Fibroblast of lung (primary cell): ENCODE measurements around the gene STOM. TPM values are rescaled to one million over a fixed set of nuclear protein-coding genes. Genes with fewer than 3 reads are reported as not detected.

Source experiments
- DNase-seq, 2 donors: peaks; one replicate each; pipeline versions ENCODE4 v3.0.0 to v3.0.0-alpha.2; 2010; ENCODE audit warnings: low read depth in 2 of 2
- H2AFZ ChIP-seq: 2 replicates; pipeline ENCODE4 v1.5.1; 2012; ENCODE audit warnings: low read length, control low read depth, inconsistent platforms
- H3K27ac ChIP-seq: 2 replicates; pipeline ENCODE4 v1.5.1; 2011; ENCODE audit warnings: low read length, control low read depth; ENCODE audit not compliant: insufficient read depth
- H3K27me3 ChIP-seq: 2 replicates; pipeline ENCODE4 v1.5.1; 2011; ENCODE audit warnings: mild to moderate bottlenecking, low read length; ENCODE audit not compliant: control insufficient read depth, insufficient read depth
- H3K36me3 ChIP-seq: 2 replicates; pipeline ENCODE4 v1.5.1; 2011; ENCODE audit warnings: low read length; ENCODE audit not compliant: control insufficient read depth, insufficient read depth
- H3K4me1 ChIP-seq: 2 replicates; pipeline ENCODE4 v1.5.1; 2011; ENCODE audit warnings: low read length; ENCODE audit not compliant: control insufficient read depth, insufficient read depth; ENCODE audit errors: extremely low read depth
- H3K4me2 ChIP-seq: 2 replicates; pipeline ENCODE4 v1.5.1; 2011; ENCODE audit warnings: low read length, control low read depth; ENCODE audit not compliant: insufficient read depth; ENCODE audit errors: extremely low read depth
- H3K4me3 ChIP-seq, 4 experiments: fragments of 200-600 bp in 1 of 4; sonication (generic) in 1 of 4; replicated peaks in 1 of 4; 2 replicates each; pipeline ENCODE4 v1.5.1; 2011 to 2016; ENCODE audit warnings: low read length in 4 of 4, low read depth in 3 of 4, mild to moderate bottlenecking in 3 of 4, control low read depth in 2 of 4, inconsistent platforms in 1 of 4, mixed read lengths in 1 of 4; ENCODE audit not compliant: insufficient read depth in 1 of 4; ENCODE audit errors: control extremely low read depth in 1 of 4
- H3K79me2 ChIP-seq: 2 replicates; pipeline ENCODE4 v1.5.1; 2012; ENCODE audit warnings: mild to moderate bottlenecking, low read length, inconsistent platforms; ENCODE audit not compliant: control insufficient read depth, insufficient read depth
- H3K9ac ChIP-seq: 2 replicates; pipeline ENCODE4 v1.5.1; 2011; ENCODE audit warnings: mild to moderate bottlenecking, low read length, control low read depth; ENCODE audit not compliant: insufficient read depth
- H3K9me3 ChIP-seq: 2 replicates; pipeline ENCODE4 v1.5.1; 2012; ENCODE audit warnings: low read depth, low read length; ENCODE audit not compliant: control insufficient read depth, insufficient read depth
- H4K20me1 ChIP-seq: 2 replicates; pipeline ENCODE4 v1.5.1; 2011; ENCODE audit warnings: low read length; ENCODE audit not compliant: control insufficient read depth, insufficient read depth; ENCODE audit errors: extremely low read depth
- EZH2 ChIP-seq: IDR thresholded peaks from 2 replicates; pipeline ENCODE4 v1.5.1; 2012; ENCODE audit warnings: low read length, control low read depth, mild to moderate bottlenecking; ENCODE audit errors: missing control alignments
- polyA plus RNA-seq, 2 donors: library from polyadenylated mRNA; depleted of rRNA in 1 of 2; stranded (reverse) in 1 of 2; unstranded in 1 of 2; fragments of >200 nt; gene quantifications; 2 replicates each; pipeline ENCODE4 v1.2.1, GENCODE V29; 2011 to 2012; ENCODE audit warnings: missing spikeins in 1 of 2
- total RNA-seq: library from RNA; depleted of rRNA; stranded (reverse); fragments of >200 nt; gene quantifications from 2 replicates; pipeline ENCODE4 v1.2.1, GENCODE V29; 2014
- TF ChIP-seq, protein P1 (sequence below), 2 donors: IDR thresholded peaks in 1 of 2; conservative IDR thresholded peaks in 1 of 2; 1 replicate in 1 of 2; 2 replicates in 1 of 2; pipeline ENCODE4 v1.5.1; 2011 to 2012; ENCODE audit warnings: low read length in 2 of 2, control low read depth in 1 of 2, inconsistent platforms in 1 of 2, low read depth in 1 of 2, mild to moderate bottlenecking in 1 of 2

STOM gene
- total and polyA plus RNA-seq, 2 donors (not counting 1 experiment from before 2014, with no cell fraction given): 248 to 536 TPM

DNA sequence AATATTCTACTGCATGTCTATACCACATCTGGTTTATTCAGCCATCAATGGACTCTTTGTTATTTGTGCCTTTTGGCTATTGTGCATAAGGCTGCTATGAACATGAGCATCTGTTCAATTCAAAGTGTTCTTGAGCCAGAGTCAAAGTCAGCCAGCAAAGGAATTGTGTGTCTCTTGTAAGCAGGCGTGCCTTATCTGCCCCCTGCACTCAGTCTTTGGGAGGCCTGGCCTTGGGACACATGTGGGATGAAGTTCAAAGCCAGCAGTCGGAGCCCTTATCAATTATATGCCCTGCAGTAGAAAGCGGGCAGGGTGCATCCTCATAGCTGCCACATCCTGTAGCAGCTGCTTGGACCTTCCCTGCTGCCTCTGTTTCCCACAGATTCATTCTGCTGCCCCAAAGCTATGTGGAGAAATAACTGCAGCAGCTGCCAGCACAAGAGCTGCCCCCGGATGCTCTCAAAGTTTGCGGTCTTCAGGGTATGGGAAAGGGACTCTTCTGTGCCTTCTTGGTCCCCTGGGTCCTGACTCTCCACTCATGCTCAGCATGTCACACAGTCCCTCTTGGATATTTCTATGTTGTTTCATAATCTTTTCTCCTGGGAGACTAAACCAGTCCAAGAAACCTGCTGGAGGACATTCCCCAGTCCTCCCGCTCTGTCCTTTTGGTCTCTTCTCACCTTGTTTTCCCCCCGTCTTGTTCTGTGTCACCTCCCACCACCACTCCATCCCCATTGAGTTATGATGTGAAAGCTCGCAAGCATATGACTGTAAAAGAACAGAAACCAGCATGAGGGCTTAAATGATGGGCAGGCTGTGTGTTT is 35.9 kb downstream of the STOM start:
- Histone ChIP-seq H3K79me2 (no peaks in the 10 kb centered on the region), H3K9ac (no peak overlapping the region), H3K27ac (no peak overlapping the region), H3K4me3 (no peak overlapping the region), H4K20me1 (no peaks in the 10 kb centered on the region), H3K27me3 (no peaks in the 10 kb centered on the region), H2AFZ (no peak overlapping the region), H3K9me3 (no peaks in the 10 kb centered on the region), H3K4me1 (peaks cover 23% of the 10 kb centered on the region), H3K36me3 (peaks cover 22% of the 10 kb centered on the region), H3K4me2 (no peak overlapping the region)
- DNase-seq: no peak
- TF ChIP-seq EZH2: no peak
- TF ChIP-seq, protein P1, sequence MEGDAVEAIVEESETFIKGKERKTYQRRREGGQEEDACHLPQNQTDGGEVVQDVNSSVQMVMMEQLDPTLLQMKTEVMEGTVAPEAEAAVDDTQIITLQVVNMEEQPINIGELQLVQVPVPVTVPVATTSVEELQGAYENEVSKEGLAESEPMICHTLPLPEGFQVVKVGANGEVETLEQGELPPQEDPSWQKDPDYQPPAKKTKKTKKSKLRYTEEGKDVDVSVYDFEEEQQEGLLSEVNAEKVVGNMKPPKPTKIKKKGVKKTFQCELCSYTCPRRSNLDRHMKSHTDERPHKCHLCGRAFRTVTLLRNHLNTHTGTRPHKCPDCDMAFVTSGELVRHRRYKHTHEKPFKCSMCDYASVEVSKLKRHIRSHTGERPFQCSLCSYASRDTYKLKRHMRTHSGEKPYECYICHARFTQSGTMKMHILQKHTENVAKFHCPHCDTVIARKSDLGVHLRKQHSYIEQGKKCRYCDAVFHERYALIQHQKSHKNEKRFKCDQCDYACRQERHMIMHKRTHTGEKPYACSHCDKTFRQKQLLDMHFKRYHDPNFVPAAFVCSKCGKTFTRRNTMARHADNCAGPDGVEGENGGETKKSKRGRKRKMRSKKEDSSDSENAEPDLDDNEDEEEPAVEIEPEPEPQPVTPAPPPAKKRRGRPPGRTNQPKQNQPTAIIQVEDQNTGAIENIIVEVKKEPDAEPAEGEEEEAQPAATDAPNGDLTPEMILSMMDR (conservative IDR thresholded peaks at IDR 0.05 in 1 of 2, IDR thresholded peaks at IDR 0.05 in 1 of 2; ENCODE audit: low read depth in 1 of 2, low read length in 2 of 2): no peak

DNA sequence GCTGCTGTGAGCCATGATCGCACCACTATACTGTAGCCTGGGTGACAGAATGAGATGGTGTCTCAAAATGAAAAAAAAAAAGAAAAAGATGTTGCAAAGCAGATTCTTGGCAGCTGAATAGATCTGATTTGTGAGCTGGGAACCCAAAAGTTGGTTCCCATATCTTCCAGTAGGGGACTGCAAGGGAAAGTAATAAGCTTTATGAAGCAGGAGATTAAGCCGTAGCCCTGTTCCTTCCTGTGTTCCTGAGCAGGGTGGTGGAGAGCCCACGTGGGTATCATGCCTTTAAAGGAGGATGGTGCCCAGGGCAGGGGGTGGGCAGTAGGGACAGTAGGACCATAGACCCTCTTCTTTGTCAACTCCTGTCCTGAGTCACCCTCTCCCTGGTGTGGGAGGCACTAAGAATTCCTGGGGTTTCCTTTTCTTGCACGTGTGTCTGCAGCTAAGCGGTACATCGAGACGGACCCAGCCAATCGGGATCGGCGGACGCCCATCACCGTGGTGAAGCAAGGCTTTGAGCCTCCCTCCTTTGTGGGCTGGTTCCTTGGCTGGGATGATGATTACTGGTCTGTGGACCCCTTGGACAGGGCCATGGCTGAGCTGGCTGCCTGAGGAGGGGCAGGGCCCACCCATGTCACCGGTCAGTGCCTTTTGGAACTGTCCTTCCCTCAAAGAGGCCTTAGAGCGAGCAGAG is 37.9 kb downstream of the STOM start:
- TF ChIP-seq, protein P1 (conservative IDR thresholded peaks at IDR 0.05 in 1 of 2, IDR thresholded peaks at IDR 0.05 in 1 of 2; ENCODE audit: low read depth in 1 of 2, low read length in 2 of 2): peak; percentile 49 to 67
- no peak for TF ChIP-seq EZH2

DNA sequence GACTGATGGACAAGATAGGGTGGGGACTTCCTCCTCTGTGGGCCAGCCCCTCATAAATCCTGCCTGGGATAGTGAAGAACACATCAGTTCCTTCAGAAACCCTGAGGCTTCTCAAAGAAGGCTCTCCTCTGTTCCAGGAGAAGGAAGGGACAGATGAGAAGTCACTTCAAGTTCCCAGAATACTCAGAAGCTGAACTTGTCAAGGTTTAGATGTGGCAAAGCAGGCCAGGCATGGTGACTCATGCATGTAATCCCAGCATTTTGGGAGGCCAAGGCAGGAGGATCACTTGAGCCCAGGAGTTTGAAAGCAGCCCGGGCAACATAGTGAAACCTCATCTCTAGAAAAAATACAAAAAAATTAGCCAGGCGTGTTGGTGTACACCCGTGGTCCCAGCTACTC is 38.5 kb downstream of the STOM start:
- Histone ChIP-seq H3K36me3 (peaks cover 31% of the 10 kb centered on the region), H3K4me1 (peaks cover 23% of the 10 kb centered on the region), H3K9ac (no peak overlapping the region), H3K4me3 (no peak overlapping the region), H3K4me2 (no peak overlapping the region), H3K79me2 (no peaks in the 10 kb centered on the region), H3K27ac (peak overlapping the region; percentile 85), H2AFZ (no peak overlapping the region), H3K27me3 (no peaks in the 10 kb centered on the region), H4K20me1 (no peaks in the 10 kb centered on the region), H3K9me3 (no peaks in the 10 kb centered on the region)
- TF ChIP-seq, protein P1 (conservative IDR thresholded peaks at IDR 0.05 in 1 of 2, IDR thresholded peaks at IDR 0.05 in 1 of 2; ENCODE audit: low read depth in 1 of 2, low read length in 2 of 2): no peak
- TF ChIP-seq EZH2: no peak
- no peak for DNase-seq

More for the DNA sequence above, 37.9 kb downstream of the STOM start:
- H3K9me3 ChIP-seq: no peaks in the 10 kb centered on the region
- no peak overlapping the region for H3K4me3 ChIP-seq
- H3K79me2 ChIP-seq: no peaks in the 10 kb centered on the region
- H2AFZ ChIP-seq: no peak overlapping the region
- H3K4me1 ChIP-seq: peaks cover 23% of the 10 kb centered on the region
- H4K20me1 ChIP-seq: no peaks in the 10 kb centered on the region
- H3K9ac ChIP-seq: peak overlapping the region; percentile 32
- H3K27ac ChIP-seq: peak overlapping the region; percentile 85
- no peaks in the 10 kb centered on the region for H3K27me3 ChIP-seq
- DNase-seq: peak in 1 of 2 donors; percentile 63
- no peak overlapping the region for H3K4me2 ChIP-seq
- H3K36me3 ChIP-seq: peaks cover 26% of the 10 kb centered on the region
